Cardiac fibroblast (primary cell): ENCODE data around the gene FANCC.

Source experiments
- DNase-seq, 2 donors: peaks; one replicate each; pipeline versions ENCODE4 v3.0.0 to v3.0.0-alpha.2; 2010; ENCODE audit warnings: low read depth in 2 of 2
- H3K4me3 ChIP-seq, 2 donors: replicated peaks in 1 of 2; 1 replicate in 1 of 2; 2 replicates in 1 of 2; pipeline ENCODE4 v1.5.1; 2011; ENCODE audit warnings: low read depth in 2 of 2, low read length in 2 of 2, mild to moderate bottlenecking in 2 of 2, moderate library complexity in 1 of 2
- CTCF ChIP-seq: IDR thresholded peaks from one replicate; pipeline ENCODE4 v1.5.1; 2011; ENCODE audit warnings: low read depth, mild to moderate bottlenecking, low read length, inconsistent platforms

Gene FANCC

GRCh38 chr9:95058121-95058785 is 259.3 kb downstream of the FANCC start:
- no peak for TF ChIP-seq CTCF
- H3K4me3 ChIP-seq, result no peak overlapping the region

GRCh38 chr9:95057101-95057500 is 260.4 kb downstream of the FANCC start:
- no peak for TF ChIP-seq CTCF
- H3K4me3 ChIP-seq, result no peak overlapping the region
- no peak for DNase-seq

More at GRCh38 chr9:95058121-95058785, 259.3 kb downstream of the FANCC start:
- no peak for DNase-seq

- DNase-seq, result peak; percentile 63 to 69
- H3K4me3 ChIP-seq, result peak overlapping the region in 1 of 2 donors; percentile 7
Measured at GRCh38 chr9:95055851-95056551, 261.5 kb downstream of the FANCC start.

GRCh38 chr9:95055334-95055850 is 262.1 kb downstream of the FANCC start:
- peak in 1 of 2 donors; percentile 27 for DNase-seq
- H3K4me3 ChIP-seq, result peak overlapping the region in 1 of 2 donors; percentile 5
- TF ChIP-seq CTCF, result no peak

More at GRCh38 chr9:95055851-95056551, 261.5 kb downstream of the FANCC start:
- TF ChIP-seq CTCF, result no peak

DNA sequence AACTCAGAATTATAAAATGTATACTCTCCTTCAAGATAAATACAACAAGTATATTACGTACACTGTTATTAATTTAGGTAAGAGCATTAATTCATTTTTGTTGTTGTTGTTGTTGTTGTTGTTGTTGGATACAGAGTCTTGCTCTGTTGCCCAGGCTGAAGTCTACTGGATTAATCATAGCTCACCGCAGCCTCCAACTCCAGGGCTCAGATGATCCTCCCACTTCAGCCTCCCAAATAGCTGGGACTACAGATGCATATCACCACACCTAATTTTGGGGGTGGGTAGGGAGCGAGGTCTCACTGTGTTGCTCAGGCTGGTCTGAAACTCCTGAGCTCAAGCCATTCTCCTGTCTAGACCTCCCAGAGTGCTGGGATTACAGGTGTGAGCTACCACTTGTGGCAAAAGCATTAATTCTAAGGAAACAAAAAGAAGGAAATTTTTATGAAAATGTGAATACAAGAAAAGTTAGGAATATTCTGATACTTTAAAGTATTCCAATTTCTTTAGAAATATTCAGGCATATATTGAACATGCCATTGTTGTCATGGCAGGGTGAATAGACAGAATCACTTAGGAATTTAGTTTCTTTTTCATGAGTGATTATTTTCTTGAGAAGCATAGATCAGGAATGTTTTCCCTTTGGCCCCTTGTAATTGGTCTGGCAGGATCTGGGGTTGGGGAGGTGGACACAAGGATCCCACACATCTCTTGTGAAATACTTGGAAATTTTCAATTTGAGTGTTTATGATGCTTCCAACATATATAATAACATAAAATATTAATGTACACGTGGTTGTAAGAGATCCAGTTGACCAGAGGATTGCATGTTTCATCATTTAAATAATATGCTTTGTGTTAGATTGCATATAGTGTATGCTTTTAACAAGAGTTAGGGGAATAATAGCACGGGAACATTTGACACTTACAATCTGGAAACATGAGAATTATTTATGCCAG is 263.6 kb downstream of the FANCC start:
- TF ChIP-seq CTCF, result no peak
- no peak overlapping the region for H3K4me3 ChIP-seq
- DNase-seq, result peak in 1 of 2 donors; percentile 38

DNA sequence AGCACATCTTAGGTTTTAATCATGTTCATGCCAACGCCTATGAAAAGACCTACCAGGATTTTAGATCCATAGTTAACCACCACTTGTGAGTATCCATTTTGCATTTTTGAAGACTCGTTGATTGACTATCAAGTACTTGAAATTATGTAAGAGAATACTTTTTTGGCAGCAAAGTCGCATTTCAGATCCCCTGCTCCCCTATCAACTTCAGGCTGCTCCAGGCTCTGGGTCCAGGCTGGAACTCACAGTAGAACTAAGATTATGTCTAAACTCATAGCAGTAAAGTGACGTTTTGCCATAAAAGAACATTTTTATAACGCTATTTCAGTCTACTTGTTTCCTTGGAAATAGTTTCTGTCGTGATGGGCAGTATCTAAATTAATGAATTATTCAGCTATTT is 267.7 kb downstream of the FANCC start:
- no peak for TF ChIP-seq CTCF
- peak in 1 of 2 donors; percentile 35 for DNase-seq
- H3K4me3 ChIP-seq, result peak overlapping the region; percentile 0 to 58
